NCI-H774 (cell line): ENCODE results near the gene MAN1C1.

Experiments used
- DNase-seq: peaks from one replicate; lab custom pipeline; 2025; lab: John Stamatoyannopoulos, UW

Gene MAN1C1

DNA sequence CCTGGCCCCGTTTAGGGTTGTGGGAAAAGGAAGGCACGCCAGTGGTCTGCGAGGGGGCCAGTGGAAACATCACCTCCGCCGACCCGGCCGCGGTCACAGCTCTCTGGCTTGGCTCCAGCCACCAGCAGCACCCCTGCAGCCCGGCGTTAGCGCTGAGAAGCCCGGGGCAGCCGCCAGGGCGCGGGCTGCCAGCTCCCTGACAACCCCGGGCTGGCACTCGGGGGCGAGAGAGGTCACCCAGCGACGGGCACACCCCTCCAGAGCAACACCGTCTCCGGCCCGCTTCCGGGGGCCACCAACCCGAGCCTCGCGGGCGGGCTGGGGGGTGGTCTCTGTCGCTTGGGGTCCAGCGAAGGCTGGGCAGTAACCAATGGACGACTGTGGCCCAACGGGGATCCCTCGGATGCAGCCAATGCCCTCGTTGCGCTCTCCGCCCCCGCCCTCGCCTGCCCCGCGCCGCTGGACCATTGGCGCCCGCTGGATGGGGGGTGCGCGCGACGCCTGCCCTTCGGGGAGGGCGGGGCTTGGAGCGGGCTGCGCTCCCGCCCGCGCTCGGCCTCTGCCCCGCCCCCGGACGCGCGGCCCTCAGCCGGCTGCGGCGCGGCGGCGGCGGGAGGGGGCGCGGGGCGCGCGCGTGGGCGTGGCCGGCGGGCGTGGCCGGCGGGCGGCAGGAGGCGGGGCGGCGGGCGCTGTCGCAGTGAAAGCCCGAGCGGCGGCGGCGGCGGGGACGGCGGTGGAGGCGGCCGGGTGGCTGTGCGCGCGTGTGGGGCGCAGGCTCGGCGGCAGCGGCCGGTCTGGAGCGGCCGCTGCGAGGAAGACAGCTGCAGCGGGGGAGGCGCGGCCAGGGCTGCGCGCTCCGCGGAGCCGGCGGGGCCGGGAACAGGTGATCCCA, at the start of gene MAN1C1:
MAN1C1 (plus strand) TSS at position 697 of the 892 bp plus-strand sequence. CDS start 1,007 bp downstream, outside the sequence.
- peak; percentile 81 for DNase-seq

DNA sequence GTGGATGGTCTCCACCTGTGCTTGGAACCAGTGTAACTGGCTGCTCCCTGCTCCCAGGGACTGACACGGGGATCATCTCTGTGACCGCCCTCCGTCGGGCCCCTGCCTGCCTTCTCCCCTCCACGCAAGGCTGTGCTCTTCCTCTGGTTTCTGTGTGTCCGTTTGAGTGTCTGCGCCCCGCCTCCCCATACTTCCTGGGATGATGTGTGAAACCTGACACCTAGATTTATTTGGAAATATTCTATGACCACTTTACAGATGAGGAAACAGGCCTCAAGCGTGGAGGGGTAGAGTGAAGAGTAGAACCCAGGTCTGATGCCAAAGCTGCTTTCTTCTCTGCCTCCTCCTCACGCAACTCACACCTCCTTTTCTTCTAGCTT, 48.9 kb upstream of the MAN1C1 start:
- no peak for DNase-seq

GRCh38 chr1:25568090-25568833, 48.3 kb upstream of the MAN1C1 start:
- no peak for DNase-seq

- no peak for DNase-seq
These were observed 47.6 kb upstream of the MAN1C1 start for GRCh38 chr1:25568834-25569596.

DNA sequence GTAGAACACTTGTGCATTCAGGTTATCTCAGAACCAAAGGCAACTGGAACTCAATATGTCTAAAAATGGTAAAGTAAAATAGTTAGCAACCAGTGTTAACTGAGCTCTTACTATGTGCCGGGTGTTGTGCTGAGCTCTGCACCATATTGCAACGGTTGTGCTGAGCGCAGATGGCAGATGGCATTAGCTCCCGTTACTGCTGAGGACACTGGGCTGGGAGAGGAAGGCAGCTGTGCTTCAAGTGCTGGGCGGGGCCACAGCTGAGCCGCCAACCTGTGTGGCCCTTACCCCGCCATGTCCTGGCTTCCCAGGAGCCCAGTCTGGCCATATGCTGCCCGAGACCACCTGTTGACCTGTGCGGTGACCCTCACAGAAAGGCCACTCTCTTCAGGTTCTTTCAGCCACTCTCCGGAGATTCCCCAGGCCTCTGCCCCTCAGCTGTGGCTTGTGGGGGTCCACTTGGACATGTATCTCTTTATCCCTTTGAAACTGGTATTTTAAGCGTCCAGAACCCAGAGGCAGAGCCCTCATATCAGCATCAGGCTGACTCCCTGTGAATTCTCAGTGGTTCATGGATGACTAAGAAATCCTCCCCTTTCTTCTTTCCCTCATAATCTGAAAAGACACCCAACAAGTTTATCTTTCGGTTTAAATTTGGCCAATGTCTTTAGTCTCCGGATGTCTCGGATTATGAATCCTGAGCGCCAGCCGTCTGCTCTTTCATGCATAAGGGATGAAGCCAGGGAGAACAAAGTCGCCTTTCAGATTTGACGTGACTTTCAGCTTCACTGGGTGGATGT, 46.8 kb upstream of the MAN1C1 start:
- no peak for DNase-seq

- DNase-seq = no peak
These were observed 45.6 kb upstream of the MAN1C1 start for GRCh38 chr1:25570798-25571521.

DNA sequence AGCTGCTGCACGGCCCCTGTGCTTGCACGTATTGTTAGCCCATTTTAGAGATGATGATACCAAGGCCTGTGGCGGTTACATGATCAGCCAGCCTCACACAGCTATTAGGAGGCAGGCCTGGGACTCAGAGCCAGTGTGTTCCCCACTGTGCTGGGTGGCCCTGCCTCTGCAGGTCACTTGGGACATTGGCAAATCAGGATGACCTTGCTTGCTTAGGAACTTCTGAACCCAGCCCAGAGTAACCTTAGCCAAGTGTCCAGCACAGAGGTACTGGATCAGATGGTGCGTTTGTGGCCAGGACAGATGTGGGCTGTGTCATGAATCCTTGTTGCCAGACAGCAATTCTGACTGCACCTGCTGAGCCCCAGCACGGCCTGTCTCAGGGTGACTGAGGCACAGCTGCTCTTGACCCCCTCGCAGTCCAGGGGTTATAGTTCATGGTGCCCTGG, 45.0 kb upstream of the MAN1C1 start:
- no peak for DNase-seq

DNA sequence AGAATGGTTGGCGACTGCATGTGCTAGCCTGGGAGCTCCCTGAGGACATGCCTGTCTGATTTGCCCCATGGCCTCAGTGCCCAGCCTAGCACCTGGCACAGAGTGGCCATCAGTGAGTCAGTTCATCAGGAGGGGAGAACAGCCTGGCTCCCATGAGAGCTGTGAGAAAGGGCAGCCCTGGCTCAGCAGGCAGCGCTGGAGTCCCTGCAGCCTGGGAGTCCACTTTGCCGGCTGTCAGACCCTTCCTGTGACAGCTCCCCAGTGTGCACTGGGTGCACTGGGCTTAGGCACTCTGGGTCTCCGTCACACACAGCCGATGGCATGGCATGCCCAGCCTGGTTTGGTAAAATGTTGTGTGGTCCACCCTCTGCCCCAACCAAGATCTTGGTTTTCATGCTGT, 44.5 kb upstream of the MAN1C1 start:
- DNase-seq = no peak

- no peak for DNase-seq
These were observed 43.6 kb upstream of the MAN1C1 start for GRCh38 chr1:25572708-25573590.

- no peak for DNase-seq
These were observed 43.0 kb upstream of the MAN1C1 start for GRCh38 chr1:25573591-25573930.

DNA sequence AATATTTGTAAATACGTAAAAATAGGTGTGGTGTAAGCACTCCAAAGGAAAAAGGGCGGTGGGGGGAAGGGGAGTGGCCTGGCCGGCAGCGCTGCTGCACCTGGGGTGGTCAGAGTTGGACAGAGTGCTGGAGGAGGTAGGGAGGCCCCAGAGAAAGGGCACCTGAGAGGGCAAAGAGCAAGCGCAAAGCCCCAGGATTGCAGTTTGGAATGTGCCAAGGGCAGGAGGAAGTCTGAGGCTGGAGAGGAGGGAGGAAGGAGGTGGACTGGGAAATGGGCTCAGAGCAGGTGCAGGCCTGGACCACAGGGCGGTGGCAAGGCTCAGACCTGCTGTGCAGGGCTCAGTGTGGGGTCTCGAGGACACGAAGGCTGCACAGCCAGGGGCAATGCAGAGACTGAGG, 42.6 kb upstream of the MAN1C1 start:
- no peak for DNase-seq

DNA sequence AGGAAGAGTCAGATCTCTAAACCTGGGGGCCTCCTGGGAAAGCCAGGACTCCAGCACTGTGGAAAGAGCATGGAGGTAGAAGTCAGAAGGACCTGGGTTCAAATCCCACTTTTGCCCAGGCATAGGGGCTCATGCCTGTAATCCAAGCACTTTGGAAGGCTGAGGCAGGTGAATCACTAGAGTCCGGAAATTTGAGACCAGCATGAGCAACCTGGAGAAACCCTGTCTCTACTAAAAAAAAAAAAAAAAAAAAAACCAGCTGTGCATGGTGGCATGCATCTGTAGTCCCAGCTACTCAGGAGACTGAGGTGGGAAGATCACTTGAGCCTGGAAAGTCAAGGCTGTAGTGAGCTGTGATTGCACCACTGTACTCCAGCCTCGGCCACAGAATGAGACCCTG, 41.4 kb upstream of the MAN1C1 start:
- DNase-seq = no peak

- DNase-seq = no peak
These were observed 40.0 kb upstream of the MAN1C1 start for GRCh38 chr1:25576459-25577133.

DNA sequence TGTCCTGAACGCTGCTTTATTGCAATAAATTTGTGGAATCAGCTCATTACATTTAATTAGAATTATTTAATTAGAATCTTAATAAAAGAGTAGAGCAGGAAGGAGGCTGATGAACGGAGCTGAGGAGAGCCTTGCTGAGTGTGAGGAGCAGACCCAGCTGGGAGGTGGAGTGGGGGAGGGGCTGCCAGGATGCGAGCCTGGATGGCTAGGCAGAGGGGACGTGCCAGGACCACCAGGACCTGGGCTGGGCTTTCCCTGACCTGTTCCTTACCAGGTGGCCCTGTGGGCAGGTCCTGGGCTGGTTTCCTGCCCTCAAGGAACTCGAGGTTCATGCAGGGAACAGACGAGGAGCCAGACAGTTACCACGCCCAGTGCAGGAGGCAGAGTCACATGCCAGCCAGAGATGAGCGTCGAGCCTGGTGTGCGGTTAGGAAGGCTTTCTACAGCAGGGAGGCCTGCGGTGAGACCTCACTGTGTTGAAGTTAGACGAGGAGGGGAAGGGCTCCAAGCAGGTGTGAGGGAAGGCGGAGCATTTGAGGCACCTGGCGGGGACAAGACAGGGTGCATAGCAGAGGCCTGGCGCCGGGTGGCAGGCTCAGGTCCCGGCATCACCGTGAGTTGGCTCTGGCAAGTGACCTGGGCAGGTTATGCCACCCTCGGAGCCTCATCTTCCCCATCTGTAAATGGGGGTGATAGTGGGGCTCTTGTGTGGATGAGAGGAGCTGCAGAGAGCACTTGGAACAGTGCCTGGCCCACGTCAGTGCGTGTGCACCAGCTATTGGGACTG, 39.3 kb upstream of the MAN1C1 start:
- DNase-seq = no peak

DNA sequence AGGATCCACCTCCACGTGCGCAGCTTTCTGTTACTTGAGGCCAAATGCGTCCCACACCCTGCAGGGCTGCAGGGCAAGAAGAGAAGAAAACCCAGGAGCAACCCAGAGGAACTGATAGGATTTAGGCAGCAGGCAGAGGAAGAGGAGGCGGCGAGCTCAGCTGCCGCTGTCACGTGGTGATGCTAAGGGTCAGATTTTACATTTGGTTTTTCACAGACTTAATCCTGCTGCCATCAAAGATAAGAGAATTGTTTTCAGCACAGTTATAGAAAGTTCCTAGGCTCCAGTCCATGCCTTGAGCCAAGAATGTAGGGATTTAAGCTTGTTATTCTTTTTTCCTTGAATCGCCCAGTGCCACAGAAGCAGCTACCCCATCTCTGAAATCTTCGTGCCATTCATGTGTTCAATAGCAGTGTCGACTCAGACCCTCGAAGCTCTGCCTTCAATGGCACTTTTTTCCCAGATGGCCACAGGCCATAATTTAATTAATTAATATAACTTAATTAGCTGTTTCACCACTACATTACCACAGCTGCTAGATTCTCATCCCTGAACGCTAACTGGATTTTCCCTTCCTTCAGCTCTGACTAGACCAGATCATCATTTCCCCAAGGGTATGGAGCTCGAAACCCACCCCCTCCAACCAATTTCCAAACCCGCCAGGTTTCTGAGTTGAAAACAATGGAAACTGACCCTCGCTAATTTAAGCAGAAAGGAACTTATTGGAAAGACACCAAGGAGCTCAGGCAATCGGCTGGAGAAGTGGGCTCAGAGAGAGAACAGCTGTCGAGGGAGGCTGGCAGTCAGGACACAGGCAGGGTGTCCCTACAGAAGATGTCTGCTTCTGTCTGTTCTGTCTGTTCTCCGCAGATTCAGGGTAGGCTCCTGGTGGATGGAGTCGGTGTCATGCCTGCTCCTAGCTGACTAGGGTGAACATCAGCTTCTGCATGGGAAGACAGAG, 37.0 kb upstream of the MAN1C1 start:
- DNase-seq = no peak

DNA sequence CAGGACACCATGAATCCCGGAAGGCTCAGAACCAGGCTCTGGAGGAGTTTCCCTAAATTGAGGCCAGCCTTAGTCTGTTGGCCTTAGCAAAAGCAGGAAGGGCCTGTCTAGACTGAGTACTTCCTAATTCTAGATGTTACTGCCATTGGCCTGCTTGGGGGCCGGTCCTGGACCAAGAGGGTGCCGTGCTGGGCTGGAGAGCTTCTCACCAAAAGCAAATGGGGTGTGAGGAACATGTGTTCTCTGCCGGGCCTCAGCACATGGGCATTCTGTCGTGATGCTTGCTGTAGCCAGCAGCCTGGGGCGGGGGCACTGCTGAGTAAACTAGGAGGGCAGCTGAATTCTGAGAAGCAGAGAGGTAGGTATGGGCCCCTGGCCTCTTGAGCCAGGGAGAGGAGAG, 35.7 kb upstream of the MAN1C1 start:
- DNase-seq = no peak

DNA sequence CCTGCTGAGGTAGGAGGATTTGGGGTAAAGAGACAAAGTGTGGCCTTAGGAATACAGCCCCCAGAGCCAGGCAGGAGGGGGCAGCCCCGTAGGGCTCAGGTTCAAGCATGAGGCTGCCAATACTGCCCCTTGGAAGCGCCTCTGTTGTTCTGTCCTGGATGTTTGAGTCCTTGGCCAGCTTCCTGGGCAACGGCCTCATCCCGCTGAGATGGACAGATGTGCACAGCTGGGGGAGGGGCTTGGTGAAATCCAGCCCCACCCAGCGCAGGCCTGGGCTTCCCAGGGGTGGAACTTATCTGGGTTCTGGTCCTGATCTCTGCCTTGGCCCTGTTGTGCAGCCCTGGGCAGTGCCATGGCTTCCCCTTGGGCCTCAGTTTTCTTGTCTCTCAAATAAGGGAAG, 34.8 kb upstream of the MAN1C1 start:
- no peak for DNase-seq
